Choroid plexus epithelial cell (primary cell): Measurements from ENCODE around the gene ACTG1.

Source experiments
- DNase-seq: peaks from one replicate; pipeline ENCODE4 v3.0.0-alpha.2; 2010; ENCODE audit warnings: low read depth
- H3K4me3 ChIP-seq: 2 replicates; pipeline ENCODE4 v1.5.1; 2011; ENCODE audit warnings: low read depth, mild to moderate bottlenecking, control low read depth, low read length, moderate library complexity
- CTCF ChIP-seq: conservative IDR thresholded peaks from 2 replicates; pipeline ENCODE4 v1.5.1; 2011; ENCODE audit warnings: low read depth, mild to moderate bottlenecking, control low read depth, inconsistent platforms, low read length, moderate library complexity

Gene ACTG1

DNA sequence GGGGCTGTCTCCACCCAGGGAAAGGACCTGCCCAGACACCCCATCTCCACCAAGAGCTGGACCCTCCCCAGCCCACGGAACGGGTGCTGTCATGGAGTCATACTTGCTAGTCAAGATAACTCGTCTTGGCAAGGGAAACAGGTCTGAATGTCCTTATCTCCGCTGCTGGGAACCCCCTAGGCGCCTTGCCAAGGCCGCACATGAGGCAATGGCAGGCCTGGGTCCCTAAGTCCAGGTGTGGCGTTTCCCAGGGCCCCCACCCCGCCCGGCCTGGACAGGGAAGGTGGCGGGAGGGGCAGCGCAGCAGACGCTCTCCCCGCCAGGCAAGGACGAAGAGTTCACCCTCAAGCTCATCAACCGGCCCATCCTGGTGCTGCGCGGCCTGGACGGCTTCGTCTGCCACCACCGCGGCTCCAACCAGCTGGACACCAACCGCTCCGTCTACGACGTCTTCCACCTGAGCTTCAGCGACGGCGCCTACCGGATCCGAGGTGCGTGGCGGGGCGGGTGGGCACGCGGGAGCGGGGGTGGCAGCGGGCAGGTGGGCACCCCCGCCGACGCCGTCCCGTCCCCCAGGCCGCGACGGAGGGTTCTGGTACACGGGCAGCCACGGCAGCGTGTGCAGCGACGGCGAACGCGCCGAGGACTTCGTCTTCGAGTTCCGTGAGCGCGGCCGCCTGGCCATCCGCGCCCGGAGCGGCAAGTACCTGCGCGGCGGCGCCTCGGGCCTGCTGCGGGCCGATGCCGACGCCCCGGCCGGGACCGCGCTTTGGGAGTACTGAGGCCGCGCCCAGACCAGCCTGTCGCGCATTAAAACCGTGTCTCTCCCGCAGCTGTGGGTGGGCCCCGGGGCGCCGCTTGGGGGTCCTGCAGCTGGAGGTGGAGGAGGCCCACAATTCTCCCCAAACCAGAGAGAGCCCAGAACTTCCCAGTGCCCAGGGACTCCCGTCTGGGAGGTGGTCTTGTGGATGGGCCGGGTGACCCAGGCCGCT, 24.0 kb upstream of the ACTG1 start:
- DNase-seq: peak; percentile 25
- TF ChIP-seq CTCF: no peak
- H3K4me3 ChIP-seq: no peak overlapping the region

GRCh38 chr17:81535480-81536298, 23.1 kb upstream of the ACTG1 start:
- H3K4me3 ChIP-seq: no peak overlapping the region
- DNase-seq: no peak
- no peak for TF ChIP-seq CTCF

DNA sequence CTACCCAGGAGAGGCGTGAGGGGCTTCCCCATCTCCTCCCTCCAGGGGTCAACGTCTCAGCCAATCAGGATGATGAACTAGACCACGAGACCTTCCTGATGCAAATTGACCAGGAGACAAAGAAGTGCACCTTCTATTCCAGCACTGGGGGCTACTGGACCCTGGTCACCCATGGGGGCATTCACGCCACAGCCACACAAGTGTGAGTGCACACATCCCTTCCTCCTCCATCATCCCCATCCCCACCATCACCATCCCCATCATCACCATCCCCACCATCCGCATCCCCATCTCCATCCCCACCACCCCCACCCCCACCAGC, 22.4 kb upstream of the ACTG1 start:
- no peak for TF ChIP-seq CTCF
- H3K4me3 ChIP-seq: no peak overlapping the region
- DNase-seq: no peak

DNA sequence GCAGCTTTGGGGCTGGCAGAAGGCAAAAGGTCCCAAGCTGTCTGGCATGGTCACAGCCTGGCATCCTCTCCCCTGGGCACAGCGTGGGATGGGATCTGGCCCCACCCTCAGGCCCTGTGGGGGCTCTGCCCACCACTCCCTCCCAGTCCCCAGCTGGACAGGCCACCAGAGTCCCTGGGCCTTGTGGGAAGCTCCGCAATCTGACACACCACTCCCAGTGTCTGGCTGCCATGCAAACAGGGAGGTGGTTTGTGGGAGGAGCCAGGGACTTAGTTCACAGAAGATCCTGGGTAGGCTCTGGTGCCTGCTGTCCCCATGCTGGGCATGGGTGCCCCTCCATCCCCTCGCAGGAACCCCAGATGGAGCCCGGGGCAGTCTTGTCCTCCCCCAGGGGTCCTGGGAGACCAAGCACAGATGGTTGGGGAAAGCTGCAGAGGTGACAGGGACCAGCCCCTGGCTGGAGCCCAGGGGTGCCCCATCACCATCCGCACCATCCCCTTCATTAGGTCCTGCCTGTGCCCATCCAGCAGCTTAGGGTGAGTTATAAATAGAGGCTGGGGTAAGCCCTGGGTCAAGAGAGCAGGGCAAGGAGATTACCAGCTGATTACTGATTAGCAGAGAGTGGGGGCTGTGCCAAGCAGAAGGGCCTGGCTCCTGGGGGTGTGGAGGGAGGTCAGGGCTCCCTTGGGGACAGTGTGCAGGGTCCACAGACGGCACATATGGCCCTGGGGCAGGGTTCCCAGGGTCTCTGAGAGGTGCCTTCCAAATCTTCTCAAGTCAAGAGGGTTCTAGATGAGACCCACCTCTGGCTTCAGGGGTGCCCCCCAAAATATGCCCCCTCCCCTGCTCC, 21.8 kb upstream of the ACTG1 start:
- H3K4me3 ChIP-seq: no peak overlapping the region
- no peak for DNase-seq
- TF ChIP-seq CTCF: no peak

- TF ChIP-seq CTCF: no peak
- no peak overlapping the region for H3K4me3 ChIP-seq
- DNase-seq: no peak
Measured at GRCh38 chr17:81533339-81534141, 20.9 kb upstream of the ACTG1 start.
